IPS-18c (cell line): ENCODE measurements around the gene GLCE.

ENCODE experiments used
- H3K4me3 ChIP-seq: 2 replicates; pipeline ENCODE4 v1.7.0; 2013; ENCODE audit warnings: low read depth, mild to moderate bottlenecking, low read length, moderate library complexity; ENCODE audit not compliant: insufficient read depth
- H3K9me3 ChIP-seq: one replicate; pipeline ENCODE4 v1.6.1; 2013; ENCODE audit warnings: mild to moderate bottlenecking, low read length, moderate library complexity; ENCODE audit not compliant: control insufficient read depth, insufficient read depth

The GLCE gene

GRCh38 chr15:69313432-69314000, 153.1 kb downstream of the GLCE start:
- Histone ChIP-seq H3K9me3 (no peaks in the 10 kb centered on the region), H3K4me3 (no peak overlapping the region)

GRCh38 chr15:69314131-69314530, 153.7 kb downstream of the GLCE start:
- no peak overlapping the region for H3K4me3 ChIP-seq
- H3K9me3 ChIP-seq, result no peaks in the 10 kb centered on the region

DNA sequence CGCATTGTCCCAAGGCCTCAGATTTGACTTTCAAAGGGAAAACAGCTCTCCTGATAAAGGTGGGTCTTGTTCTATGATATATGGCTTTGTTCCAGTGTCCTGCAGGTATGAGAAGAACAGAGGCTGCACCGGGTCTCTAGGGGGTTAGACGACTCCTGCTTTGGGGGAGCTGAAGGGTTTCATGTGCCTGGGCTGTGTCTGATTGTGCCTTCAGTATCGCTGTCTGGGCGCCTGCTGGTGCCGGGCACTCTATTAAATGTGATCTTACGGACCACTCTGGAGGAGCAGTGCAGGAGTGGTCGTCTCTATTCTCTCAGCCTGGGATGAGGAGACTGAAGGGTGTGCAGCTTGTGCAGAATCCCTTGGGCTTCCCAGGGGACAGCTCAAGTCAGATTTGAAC, 154.3 kb downstream of the GLCE start:
- Histone ChIP-seq H3K4me3 (no peak overlapping the region), H3K9me3 (no peaks in the 10 kb centered on the region)

GRCh38 chr15:69315402-69316110, 155.1 kb downstream of the GLCE start:
- no peaks in the 10 kb centered on the region for H3K9me3 ChIP-seq
- no peak overlapping the region for H3K4me3 ChIP-seq

DNA sequence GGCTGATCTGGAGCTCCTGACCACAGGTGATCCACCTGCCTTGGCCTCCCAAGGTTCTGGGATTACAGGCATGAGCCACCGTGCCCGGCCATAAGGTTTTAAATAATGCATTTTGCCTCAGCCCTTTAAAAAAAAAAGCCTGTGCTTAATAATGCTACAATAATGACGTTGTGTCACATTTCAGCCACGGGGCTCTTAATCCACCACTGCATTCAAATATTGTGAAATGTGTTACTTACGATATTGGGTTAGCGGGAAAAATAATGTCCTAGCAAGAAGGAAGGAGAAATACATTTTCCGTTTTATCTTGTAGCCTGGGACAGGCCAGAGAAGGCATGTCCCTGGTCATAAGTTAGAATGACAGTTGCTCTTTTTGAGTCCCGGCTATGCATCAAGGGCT, 155.9 kb downstream of the GLCE start:
- Histone ChIP-seq H3K4me3 (no peak overlapping the region), H3K9me3 (no peaks in the 10 kb centered on the region)

- H3K9me3 ChIP-seq, result no peaks in the 10 kb centered on the region
- H3K4me3 ChIP-seq, result no peak overlapping the region
Observed at GRCh38 chr15:69317392-69317841, 157.0 kb downstream of the GLCE start.

DNA sequence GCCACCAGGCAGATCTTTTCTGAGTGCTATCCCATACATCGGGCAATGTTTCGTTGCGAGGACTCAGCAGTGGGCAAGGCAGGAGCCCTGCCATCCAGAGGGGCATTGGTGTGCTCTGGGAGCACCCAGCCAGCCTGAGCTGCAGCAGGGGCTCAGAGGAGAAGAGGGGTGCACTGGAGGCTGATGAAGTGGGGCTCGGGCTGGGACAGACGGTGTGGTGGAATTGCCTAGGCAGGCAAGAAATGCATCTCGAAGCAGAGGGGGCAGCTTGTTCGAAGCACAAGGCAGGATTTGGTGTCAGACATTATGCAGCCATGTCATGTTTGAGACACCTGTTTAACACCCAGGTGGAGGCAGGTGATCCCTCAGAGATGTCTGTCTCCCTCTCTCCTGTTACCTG, 157.6 kb downstream of the GLCE start:
- Histone ChIP-seq H3K9me3 (no peaks in the 10 kb centered on the region), H3K4me3 (no peak overlapping the region)

DNA sequence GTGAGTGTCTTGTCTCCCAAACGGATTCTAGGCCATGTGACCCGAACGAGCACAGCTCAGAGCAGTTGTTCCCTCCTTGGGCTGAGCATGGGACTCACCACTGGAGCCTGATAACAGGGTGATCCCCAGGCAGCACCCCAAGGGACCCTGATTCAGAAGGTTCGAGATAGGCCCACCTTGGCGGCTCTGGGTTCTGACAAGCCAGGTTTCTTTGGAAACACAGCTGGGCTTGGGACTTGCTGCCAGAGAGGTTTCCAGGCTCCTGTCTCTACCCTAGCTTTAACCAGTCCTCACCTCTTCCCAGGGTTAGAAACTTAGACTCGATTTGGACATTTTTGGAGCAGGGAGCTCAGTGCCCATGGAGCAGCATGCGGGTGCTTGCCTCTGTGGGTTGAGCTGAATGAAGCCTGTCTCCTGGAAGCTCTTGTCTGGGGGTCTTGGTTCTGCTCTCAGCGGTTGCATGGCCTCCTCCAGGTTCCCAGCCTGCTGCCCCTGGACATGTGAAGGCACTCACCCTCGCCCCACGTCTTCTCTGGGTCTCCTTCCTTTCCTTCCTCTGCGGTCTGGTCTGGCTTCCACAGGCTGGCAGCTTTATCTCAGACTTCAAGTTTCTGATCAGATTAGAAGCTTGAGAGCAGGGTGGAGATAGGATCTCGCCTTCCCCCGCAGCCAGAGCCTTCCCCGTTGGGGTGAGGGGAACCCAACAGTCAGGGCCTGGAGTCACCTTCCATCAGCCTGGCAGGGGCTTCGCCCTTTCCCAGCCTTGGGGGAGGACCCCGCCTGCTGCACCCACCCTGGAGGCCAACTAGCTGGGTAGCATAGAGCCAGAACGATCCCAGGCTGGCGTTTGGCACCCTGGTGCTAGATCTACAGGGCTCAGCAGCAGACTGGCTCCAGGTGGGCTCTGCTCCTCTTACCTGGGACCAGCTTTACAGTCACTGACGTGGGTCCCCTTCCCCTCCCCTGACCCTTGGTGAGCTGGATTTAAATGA, 159.2 kb downstream of the GLCE start:
- Histone ChIP-seq H3K4me3 (no peak overlapping the region), H3K9me3 (no peaks in the 10 kb centered on the region)

DNA sequence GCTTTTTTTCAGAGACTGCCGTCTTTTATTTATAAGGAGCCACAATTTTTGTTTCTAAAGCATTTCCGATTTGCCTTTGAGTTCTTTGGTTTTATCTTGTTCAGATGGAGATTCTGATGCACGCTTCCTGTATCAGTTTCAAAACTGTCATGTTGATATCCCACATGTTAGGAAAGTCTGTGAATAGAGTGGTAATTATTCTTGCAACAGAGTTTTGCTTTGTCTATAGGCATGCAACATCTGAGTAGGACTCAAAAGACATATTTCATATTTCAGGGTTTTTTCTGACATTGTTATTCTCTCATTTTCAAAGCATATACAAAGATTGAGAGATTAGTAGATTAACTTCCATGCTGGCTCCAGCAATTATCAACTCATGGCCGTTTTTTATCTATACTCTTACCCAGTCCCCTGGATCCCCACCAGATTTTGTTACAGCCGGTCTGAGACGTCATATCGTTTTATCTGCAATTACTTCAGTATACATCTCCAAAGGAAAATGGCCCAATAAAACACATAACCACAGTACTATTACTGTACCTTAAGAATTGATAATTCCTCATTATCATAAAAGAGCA, 160.6 kb downstream of the GLCE start:
- no peaks in the 10 kb centered on the region for H3K9me3 ChIP-seq
- H3K4me3 ChIP-seq, result no peak overlapping the region
